ENCODE data around the gene B3GLCT.
"Not testable (repeated sequence)": the region's sequence is repeated elsewhere in the genome, so short reads cannot be mapped to it uniquely, and the experiment has no call there.

Gene B3GLCT

GRCh38 chr13:31199849-31200636 lies at the start of gene B3GLCT:
Gene B3GLCT (plus strand): TSS chr13:31199975. CDS start chr13:31200085, 110 bp downstream.
- DNase-seq (ENCODE audit: low read depth), result peak; percentile 79

GRCh38 chr13:31150315-31150985 lies 49.3 kb upstream of the B3GLCT start:
- no peak for DNase-seq (ENCODE audit: low read depth)

GRCh38 chr13:31151837-31152236 lies 47.9 kb upstream of the B3GLCT start:
- DNase-seq (ENCODE audit: low read depth), result no peak

GRCh38 chr13:31154939-31155338 lies 44.8 kb upstream of the B3GLCT start:
- DNase-seq (ENCODE audit: low read depth), result no peak

GRCh38 chr13:31159306-31159705 lies 40.5 kb upstream of the B3GLCT start:
- no peak for DNase-seq (ENCODE audit: low read depth)

- peak; percentile 84 for DNase-seq (ENCODE audit: low read depth)
Observed at GRCh38 chr13:31160857-31161556, 38.8 kb upstream of the B3GLCT start.

- DNase-seq (ENCODE audit: low read depth), result peak; percentile 99
Observed at GRCh38 chr13:31161557-31162150, 38.1 kb upstream of the B3GLCT start, which contains the start of gene HSPH1. Gene HSPH1 (minus strand): TSS chr13:31161904. CDS start chr13:31161582, 322 bp downstream.

GRCh38 chr13:31162151-31163008 lies 37.4 kb upstream of the B3GLCT start:
- DNase-seq (ENCODE audit: low read depth), result peak; percentile 98

GRCh38 chr13:31166591-31166990 lies 33.2 kb upstream of the B3GLCT start:
- no peak for DNase-seq (ENCODE audit: low read depth)

- no peak for DNase-seq (ENCODE audit: low read depth)
Observed at GRCh38 chr13:31167490-31167889, 32.3 kb upstream of the B3GLCT start.

GRCh38 chr13:31168166-31168565 lies 31.6 kb upstream of the B3GLCT start:
- DNase-seq (ENCODE audit: low read depth), result no peak

GRCh38 chr13:31168736-31169135 lies 31.0 kb upstream of the B3GLCT start:
- DNase-seq (ENCODE audit: low read depth), result no peak

GRCh38 chr13:31172001-31172400 lies 27.8 kb upstream of the B3GLCT start:
- peak; percentile 22 for DNase-seq (ENCODE audit: low read depth)

- DNase-seq (ENCODE audit: low read depth), result peak; percentile 92
Observed at GRCh38 chr13:31172535-31172934, 27.2 kb upstream of the B3GLCT start.

GRCh38 chr13:31174018-31174417 lies 25.8 kb upstream of the B3GLCT start:
- peak; percentile 35 for DNase-seq (ENCODE audit: low read depth)

GRCh38 chr13:31175847-31176532 lies 23.8 kb upstream of the B3GLCT start:
- DNase-seq (ENCODE audit: low read depth), result no peak

GRCh38 chr13:31177813-31178495 lies 21.8 kb upstream of the B3GLCT start:
- DNase-seq (ENCODE audit: low read depth), result not testable (repeated sequence)

GRCh38 chr13:31179241-31179640 lies 20.5 kb upstream of the B3GLCT start:
- no peak for DNase-seq (ENCODE audit: low read depth)

- DNase-seq (ENCODE audit: low read depth), result no peak
Observed at GRCh38 chr13:31179754-31180153, 20.0 kb upstream of the B3GLCT start.

- DNase-seq (ENCODE audit: low read depth), result no peak
Observed at GRCh38 chr13:31182987-31183386, 16.8 kb upstream of the B3GLCT start.

Data from EH (cell line).